Measurements from ENCODE around the gene ANKMY1. TPM values are rescaled to one million over a fixed set of nuclear protein-coding genes. Genes with fewer than 3 reads are reported as not detected.

The ANKMY1 gene
- total RNA-seq, 2 experiments from 2014 or later = 28.2 to 31.5 TPM

GRCh38 chr2:240599141-240599583 is 41.4 kb upstream of the ANKMY1 start:
- H3K4me3 Mint-ChIP-seq = no peak overlapping the region

GRCh38 chr2:240598311-240598911 is 40.6 kb upstream of the ANKMY1 start:
- ChIA-PET CTCF (no interaction called here), POLR2A (interaction anchor here (1.0 to 1.2 kb wide), 3 partner anchors 10 to 32 kb away, joined by 3 read pairs; no protein-coding TSS in a partner anchor)
- DNase-seq = no peak
- Mint-ChIP-seq H3K9me3 (no peaks in the 10 kb centered on the region), H3K4me3 (no peak overlapping the region), H3K36me3 (ENCODE audit: low read depth) (peaks cover 5% of the 10 kb centered on the region), H3K4me1 (no peaks in the 10 kb centered on the region), H3K27me3 (no peaks in the 10 kb centered on the region), H3K27ac (no peak overlapping the region)

More at GRCh38 chr2:240599141-240599583, 41.4 kb upstream of the ANKMY1 start:
- DNase-seq = no peak
- POLR2A ChIA-PET = interaction anchor here (1.0 kb wide), 1 partner anchor 33 kb away, joined by 3 read pairs; no protein-coding TSS in a partner anchor
- Mint-ChIP-seq H3K27ac (no peak overlapping the region), H3K9me3 (no peaks in the 10 kb centered on the region), H3K4me1 (no peaks in the 10 kb centered on the region), H3K27me3 (no peaks in the 10 kb centered on the region), H3K36me3 (ENCODE audit: low read depth) (peaks cover 5% of the 10 kb centered on the region)
- CTCF ChIA-PET = no interaction called here

GRCh38 chr2:240597419-240598181 is 39.8 kb upstream of the ANKMY1 start:
- H3K4me1 Mint-ChIP-seq = no peaks in the 10 kb centered on the region
- no peaks in the 10 kb centered on the region for H3K9me3 Mint-ChIP-seq
- H3K27me3 Mint-ChIP-seq = no peaks in the 10 kb centered on the region
- H3K4me3 Mint-ChIP-seq = no peak overlapping the region
- ChIA-PET POLR2A (interaction anchor here (1.0 to 1.2 kb wide), 2 partner anchors 9 to 24 kb away, joined by 3 read pairs; no protein-coding TSS in a partner anchor), CTCF (no interaction called here)
- peaks cover 7% of the 10 kb centered on the region for H3K36me3 Mint-ChIP-seq (ENCODE audit: low read depth)
- no peak overlapping the region for H3K27ac Mint-ChIP-seq
- no peak for DNase-seq

GRCh38 chr2:240597054-240597418 is 39.2 kb upstream of the ANKMY1 start:
- H3K4me1 Mint-ChIP-seq = no peaks in the 10 kb centered on the region
- H3K27me3 Mint-ChIP-seq = no peaks in the 10 kb centered on the region
- peaks cover 8% of the 10 kb centered on the region for H3K36me3 Mint-ChIP-seq (ENCODE audit: low read depth)
- ChIA-PET POLR2A (no interaction called here), CTCF (no interaction called here)
- no peak overlapping the region for H3K4me3 Mint-ChIP-seq
- H3K9me3 Mint-ChIP-seq = no peaks in the 10 kb centered on the region
- H3K27ac Mint-ChIP-seq = no peak overlapping the region
- no peak for DNase-seq

- no peak for DNase-seq
- Mint-ChIP-seq H3K9me3 (no peaks in the 10 kb centered on the region), H3K27ac (no peak overlapping the region), H3K4me1 (peaks cover 1% of the 10 kb centered on the region), H3K36me3 (ENCODE audit: low read depth) (peaks cover 10% of the 10 kb centered on the region), H3K27me3 (no peaks in the 10 kb centered on the region), H3K4me3 (no peak overlapping the region)
- ChIA-PET POLR2A (interaction anchor here (1.3 kb wide), 1 partner anchor 31 kb away, joined by 4 read pairs; no protein-coding TSS in a partner anchor), CTCF (no interaction called here)
Measured at GRCh38 chr2:240596491-240596931, 38.7 kb upstream of the ANKMY1 start.

GRCh38 chr2:240596080-240596460 is 38.3 kb upstream of the ANKMY1 start:
- Mint-ChIP-seq H3K27me3 (no peaks in the 10 kb centered on the region), H3K4me3 (no peak overlapping the region), H3K4me1 (peaks cover 4% of the 10 kb centered on the region), H3K9me3 (no peaks in the 10 kb centered on the region), H3K36me3 (ENCODE audit: low read depth) (peaks cover 13% of the 10 kb centered on the region), H3K27ac (no peak overlapping the region)
- CTCF ChIA-PET = interaction anchor here (0.9 kb wide), 1 partner anchor 8 kb away, joined by 3 read pairs; no protein-coding TSS in a partner anchor
- no peak for DNase-seq
- POLR2A ChIA-PET = interaction anchor here (1.3 kb wide), 1 partner anchor 31 kb away, joined by 4 read pairs; no protein-coding TSS in a partner anchor

GRCh38 chr2:240595381-240596079 is 37.7 kb upstream of the ANKMY1 start:
- Mint-ChIP-seq H3K9me3 (no peaks in the 10 kb centered on the region), H3K36me3 (ENCODE audit: low read depth) (peaks cover 16% of the 10 kb centered on the region), H3K27me3 (no peaks in the 10 kb centered on the region), H3K4me1 (peaks cover 4% of the 10 kb centered on the region), H3K27ac (no peak overlapping the region), H3K4me3 (no peak overlapping the region)
- peak; percentile 56 for DNase-seq
- ChIA-PET CTCF (interaction anchor here (0.9 kb wide), 1 partner anchor 8 kb away, joined by 3 read pairs; no protein-coding TSS in a partner anchor), POLR2A (interaction anchor here (1.3 kb wide), 1 partner anchor 30 kb away, joined by 4 read pairs; no protein-coding TSS in a partner anchor)

- no peak overlapping the region for H3K4me3 Mint-ChIP-seq
- no peak overlapping the region for H3K27ac Mint-ChIP-seq
- peaks cover 4% of the 10 kb centered on the region for H3K4me1 Mint-ChIP-seq
- DNase-seq = no peak
- H3K36me3 Mint-ChIP-seq (ENCODE audit: low read depth) = peaks cover 15% of the 10 kb centered on the region
- ChIA-PET POLR2A (no interaction called here), CTCF (no interaction called here)
- H3K27me3 Mint-ChIP-seq = no peaks in the 10 kb centered on the region
- no peaks in the 10 kb centered on the region for H3K9me3 Mint-ChIP-seq
Measured at GRCh38 chr2:240594511-240595380, 37.0 kb upstream of the ANKMY1 start.

- Mint-ChIP-seq H3K36me3 (ENCODE audit: low read depth) (peaks cover 17% of the 10 kb centered on the region), H3K27ac (no peak overlapping the region), H3K9me3 (no peaks in the 10 kb centered on the region), H3K4me1 (peaks cover 9% of the 10 kb centered on the region), H3K4me3 (no peak overlapping the region), H3K27me3 (no peaks in the 10 kb centered on the region)
- ChIA-PET POLR2A (no interaction called here), CTCF (interaction anchor here (1.1 kb wide), 1 partner anchor 80 kb away, joined by 3 read pairs; no protein-coding TSS in a partner anchor)
- no peak for DNase-seq
Measured at GRCh38 chr2:240593703-240594451, 36.1 kb upstream of the ANKMY1 start.

GRCh38 chr2:240593026-240593702 is 35.4 kb upstream of the ANKMY1 start:
- DNase-seq = no peak
- no peak overlapping the region for H3K27ac Mint-ChIP-seq
- peaks cover 16% of the 10 kb centered on the region for H3K4me1 Mint-ChIP-seq
- H3K9me3 Mint-ChIP-seq = no peaks in the 10 kb centered on the region
- H3K36me3 Mint-ChIP-seq (ENCODE audit: low read depth) = peaks cover 23% of the 10 kb centered on the region
- H3K4me3 Mint-ChIP-seq = no peak overlapping the region
- CTCF ChIA-PET = interaction anchor here (1.1 kb wide), 1 partner anchor 79 kb away, joined by 3 read pairs; no protein-coding TSS in a partner anchor
- POLR2A ChIA-PET = no interaction called here
- H3K27me3 Mint-ChIP-seq = no peaks in the 10 kb centered on the region

- H3K9me3 Mint-ChIP-seq = no peaks in the 10 kb centered on the region
- H3K27ac Mint-ChIP-seq = no peak overlapping the region
- H3K27me3 Mint-ChIP-seq = no peaks in the 10 kb centered on the region
- H3K4me3 Mint-ChIP-seq = no peak overlapping the region
- H3K4me1 Mint-ChIP-seq = peaks cover 27% of the 10 kb centered on the region
- POLR2A ChIA-PET = no interaction called here
- peaks cover 25% of the 10 kb centered on the region for H3K36me3 Mint-ChIP-seq (ENCODE audit: low read depth)
- no peak for DNase-seq
- CTCF ChIA-PET = no interaction called here
Measured at GRCh38 chr2:240591784-240592183, 34.0 kb upstream of the ANKMY1 start.
